Neuronal stem cell (in vitro differentiated cells): ENCODE results near the gene SRSF4. TPM values are rescaled to one million over a fixed set of nuclear protein-coding genes. Genes with fewer than 3 reads are reported as not detected.

Experiments
- DNase-seq: peaks from one replicate; pipeline ENCODE4 v3.0.0-alpha.2; 2013; ENCODE audit warnings: low spot score
- H2AFZ ChIP-seq: one replicate; pipeline ENCODE4 v1.6.1; 2013; ENCODE audit warnings: mild to moderate bottlenecking, low read length, inconsistent platforms
- H2AK5ac ChIP-seq: 2 replicates; pipeline ENCODE4 v1.6.1; 2013; ENCODE audit warnings: low read depth, mild to moderate bottlenecking, inconsistent platforms, low read length, moderate library complexity, mixed read lengths
- H2BK120ac ChIP-seq: 2 replicates; pipeline ENCODE4 v1.6.1; 2013; ENCODE audit warnings: low read depth, mild to moderate bottlenecking, inconsistent platforms, low read length, moderate library complexity, mixed read lengths
- H2BK12ac ChIP-seq: one replicate; pipeline ENCODE4 v1.6.1; 2013; ENCODE audit warnings: low read length, inconsistent platforms
- H2BK15ac ChIP-seq: 2 replicates; pipeline ENCODE4 v1.6.1; 2013; ENCODE audit warnings: mild to moderate bottlenecking, low read length, inconsistent platforms, mixed read lengths
- H2BK5ac ChIP-seq: one replicate; pipeline ENCODE4 v1.6.1; 2013; ENCODE audit warnings: inconsistent platforms, mild to moderate bottlenecking, low read length, moderate library complexity
- H3K14ac ChIP-seq: one replicate; pipeline ENCODE4 v1.6.1; 2013; ENCODE audit warnings: low read length, inconsistent platforms
- H3K18ac ChIP-seq: 2 replicates; pipeline ENCODE4 v1.6.1; 2013; ENCODE audit warnings: low read length, inconsistent platforms
- H3K23ac ChIP-seq: 2 replicates; pipeline ENCODE4 v1.6.1; 2013; ENCODE audit warnings: low read depth, mild to moderate bottlenecking, mixed read lengths, low read length, inconsistent platforms; ENCODE audit not compliant: poor library complexity
- H3K27ac ChIP-seq: replicated peaks from 3 replicates; pipeline ENCODE4 v1.5.1; 2013; ENCODE audit warnings: low read length, inconsistent platforms
- H3K27me3 ChIP-seq, 3 experiments: 2 replicates each; pipeline ENCODE4 v1.6.1; 2013; ENCODE audit warnings: low read length in 3 of 3, mild to moderate bottlenecking in 2 of 3, inconsistent platforms in 1 of 3, low read depth in 1 of 3, mixed read lengths in 1 of 3, moderate library complexity in 1 of 3; ENCODE audit not compliant: control insufficient read depth in 3 of 3, insufficient read depth in 3 of 3
- H3K36me3 ChIP-seq, 2 donors: replicated peaks in 1 of 2; 2 replicates each; pipeline ENCODE4 v1.6.1; 2013; ENCODE audit warnings: low read length in 2 of 2; ENCODE audit not compliant: control insufficient read depth in 2 of 2, insufficient read depth in 2 of 2
- H3K4ac ChIP-seq: 2 replicates; pipeline ENCODE4 v1.6.1; 2013; ENCODE audit warnings: inconsistent platforms, mild to moderate bottlenecking, low read length, moderate library complexity
- H3K4me1 ChIP-seq, 2 donors: 1 replicate in 1 of 2; 2 replicates in 1 of 2; pipeline ENCODE4 v1.6.1; 2013; ENCODE audit warnings: low read length in 2 of 2, low read depth in 1 of 2; ENCODE audit not compliant: control insufficient read depth in 2 of 2, insufficient read depth in 1 of 2
- H3K4me2 ChIP-seq: one replicate; pipeline ENCODE4 v1.6.1; 2013; ENCODE audit warnings: mild to moderate bottlenecking, low read length, inconsistent platforms; ENCODE audit not compliant: insufficient read depth, poor library complexity, severe bottlenecking
- H3K4me3 ChIP-seq, 2 donors: 2 replicates each; pipeline ENCODE4 v1.5.1; 2013; ENCODE audit warnings: low read length in 2 of 2, mild to moderate bottlenecking in 2 of 2, inconsistent platforms in 1 of 2, moderate library complexity in 1 of 2
- H3K79me1 ChIP-seq: one replicate; pipeline ENCODE4 v1.6.1; 2013; ENCODE audit warnings: low read depth, mild to moderate bottlenecking, inconsistent platforms, low read length, moderate library complexity
- H3K9ac ChIP-seq: one replicate; pipeline ENCODE4 v1.6.1; 2013; ENCODE audit warnings: mild to moderate bottlenecking, low read depth, low read length, inconsistent platforms; ENCODE audit not compliant: poor library complexity
- H3K9me3 ChIP-seq, 2 donors: replicated peaks in 1 of 2; 2 replicates each; pipeline versions ENCODE3 to v1.6.1; 2013; ENCODE audit warnings: low read length in 2 of 2, mild to moderate bottlenecking in 2 of 2, inconsistent platforms in 1 of 2, low read depth in 1 of 2, mixed read lengths in 1 of 2, moderate library complexity in 1 of 2; ENCODE audit not compliant: control insufficient read depth in 2 of 2, insufficient read depth in 1 of 2
- H4K8ac ChIP-seq: one replicate; pipeline ENCODE4 v1.6.1; 2013; ENCODE audit warnings: low read depth, mild to moderate bottlenecking, inconsistent platforms, low read length, moderate library complexity
- H4K91ac ChIP-seq: one replicate; pipeline ENCODE4 v1.6.1; 2013; ENCODE audit warnings: low read length, low read depth, mild to moderate bottlenecking, inconsistent platforms; ENCODE audit not compliant: poor library complexity
- WGBS, 2 donors: extraction: QIAGEN DNeasy Blood & Tissue Kit; methylation state at CpG; one replicate each; pipeline ENCODE4 v1.1.7; 2013; ENCODE audit warnings: missing lambda C conversion rate in 2 of 2, mixed read lengths in 1 of 2; ENCODE audit not compliant: insufficient read length in 2 of 2, insufficient replicate concordance in 1 of 2; ENCODE audit errors: extremely low coverage in 2 of 2; 5-methylcytosine and 5-hydroxymethylcytosine counted together
- polyA plus RNA-seq, 2 experiments: library from polyadenylated mRNA; stranded (reverse); fragments of 200-250 nt; gene quantifications; one replicate each; pipeline ENCODE4 v1.2.3, GENCODE V29; 2013

The SRSF4 gene
- polyA plus RNA-seq (2013, experiment 1 of 2): 111 TPM
- 113 TPM for polyA plus RNA-seq (2013, experiment 2 of 2)

- DNase-seq: peak; percentile 96
- Histone ChIP-seq H2BK15ac (peak within 1 kb of the TSS; percentile 32), H3K14ac (peak within 1 kb of the TSS; percentile 97), H3K9me3 (peaks cover 0 to 13% of the 10 kb centered on the region in 2 donors), H3K27ac (peak within 1 kb of the TSS; percentile 98), H4K91ac (no peak within 1 kb of the TSS), H2AK5ac (peak within 1 kb of the TSS; percentile 96), H3K27me3 (no peaks in the 10 kb centered on the region), H2BK12ac (no peak within 1 kb of the TSS), H4K8ac (peak within 1 kb of the TSS; percentile 94), H3K18ac (peak within 1 kb of the TSS; percentile 100), H3K4me2 (peak within 1 kb of the TSS; percentile 55), H2BK120ac (peak within 1 kb of the TSS; percentile 73), H3K23ac (peak within 1 kb of the TSS; percentile 99), H2BK5ac (peak within 1 kb of the TSS; percentile 98), H2AFZ (peak within 1 kb of the TSS; percentile 96), H3K36me3 (peaks cover 7 to 37% of the 10 kb centered on the region in 2 donors), H3K79me1 (peaks cover 2% of the 10 kb centered on the region), H3K4me1 (peaks cover 4 to 11% of the 10 kb centered on the region in 2 donors), H3K9ac (peak within 1 kb of the TSS; percentile 99), H3K4me3 (peak within 1 kb of the TSS; percentile 91 to 99), H3K4ac (peak within 1 kb of the TSS; percentile 58)
- no CpG with 5 or more reads among the region's 100 CpGs for WGBS, 2 donors
Observed at GRCh38 chr1:29181413-29182225, at the start of gene SRSF4. Gene SRSF4 (minus strand): TSS chr1:29181900. CDS start chr1:29181752, 148 bp downstream.

DNA sequence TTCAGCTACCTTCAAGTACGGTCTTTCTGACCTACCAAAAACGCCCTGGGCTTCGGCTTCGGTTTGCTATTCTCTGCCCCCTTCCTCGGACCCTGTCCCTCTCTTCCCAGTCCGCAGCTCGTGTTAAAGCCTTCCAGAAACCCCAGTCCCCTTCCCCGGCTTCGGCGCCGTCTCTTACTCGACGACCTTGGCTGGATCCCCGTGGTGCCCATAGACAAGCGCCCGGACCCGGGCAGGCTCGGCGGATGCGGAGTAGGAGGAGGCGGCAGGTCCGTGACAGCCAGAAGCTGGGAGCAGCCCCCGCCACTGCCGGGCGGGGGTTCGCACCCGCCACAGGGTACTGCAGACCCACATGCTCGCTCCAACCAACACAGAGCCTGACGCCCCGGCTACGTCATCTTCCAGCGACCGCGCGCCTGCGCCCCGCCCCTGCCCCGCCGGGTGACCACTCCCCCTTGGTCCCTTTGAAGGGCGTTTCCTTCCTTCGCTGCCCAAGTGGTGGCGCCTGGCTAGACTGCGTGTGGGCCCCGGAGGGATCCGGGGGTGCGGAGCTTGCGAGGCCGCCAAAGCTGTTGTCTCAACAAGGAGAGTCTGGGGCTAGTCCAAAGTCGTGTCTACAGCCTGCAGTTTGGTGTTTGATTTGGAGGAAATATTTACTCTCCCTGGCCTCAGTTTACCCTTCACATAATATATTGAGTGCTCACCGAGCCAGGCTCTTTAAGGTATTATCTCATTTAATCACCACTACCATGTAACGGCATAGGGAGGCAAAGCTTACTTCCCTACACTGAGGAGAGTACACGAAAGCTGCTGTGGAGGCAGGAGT lies 49.1 kb upstream of the SRSF4 start, which contains the start of gene MECR:
Gene MECR (minus strand): TSS at position 382 of the 826 bp plus-strand sequence. CDS start 28 bp downstream, at position 354.
- Histone ChIP-seq H3K4me3 (peak within 1 kb of the TSS; percentile 76 to 94), H3K4me2 (peak within 1 kb of the TSS; percentile 90), H2BK15ac (no peak within 1 kb of the TSS), H3K18ac (peak within 1 kb of the TSS; percentile 33), H3K23ac (peak within 1 kb of the TSS; percentile 53), H2BK12ac (no peak within 1 kb of the TSS), H3K4me1 (peaks cover 3 to 4% of the 10 kb centered on the region in 2 donors), H2BK120ac (no peak within 1 kb of the TSS), H3K14ac (no peak within 1 kb of the TSS), H3K9me3 (no peaks in the 10 kb centered on the region), H2BK5ac (no peak within 1 kb of the TSS), H3K9ac (no peak within 1 kb of the TSS), H4K8ac (no peak within 1 kb of the TSS), H4K91ac (no peak within 1 kb of the TSS), H3K27me3 (peaks cover 0 to 28% (median 4%) of the 10 kb centered on the region in 3 experiments), H2AK5ac (no peak within 1 kb of the TSS), H3K27ac (no peak within 1 kb of the TSS), H3K4ac (no peak within 1 kb of the TSS), H3K36me3 (no peaks in the 10 kb centered on the region), H2AFZ (peak within 1 kb of the TSS; percentile 95), H3K79me1 (peaks cover 4% of the 10 kb centered on the region)
- WGBS, 2 donors: no CpG with 5 or more reads among the region's 52 CpGs
- peak; percentile 90 for DNase-seq

DNA sequence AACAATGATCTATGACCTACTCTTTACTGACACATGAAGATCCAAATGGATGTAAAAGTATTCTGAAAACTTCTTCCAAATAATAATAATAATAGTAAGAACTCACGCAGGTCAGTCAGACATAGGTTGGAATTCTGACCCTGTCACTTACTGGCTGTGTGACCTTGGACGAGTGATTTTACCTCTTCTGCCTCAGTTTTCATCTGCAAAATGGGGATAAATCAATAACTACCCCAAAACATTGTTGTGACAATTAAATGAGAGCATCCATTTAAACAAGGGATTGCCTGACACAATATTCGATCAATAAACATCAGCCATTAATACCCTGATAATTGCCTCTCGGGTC lies 48.5 kb upstream of the SRSF4 start:
- Histone ChIP-seq H3K23ac (no peak overlapping the region), H3K9ac (no peak overlapping the region), H3K18ac (no peak overlapping the region), H3K4me1 (peaks cover 3 to 4% of the 10 kb centered on the region in 2 donors), H2BK120ac (no peak overlapping the region), H4K91ac (no peak overlapping the region), H3K4me3 (peak overlapping the region; percentile 76 to 94), H2AK5ac (no peak overlapping the region), H3K4me2 (peak overlapping the region; percentile 90), H3K36me3 (no peaks in the 10 kb centered on the region), H3K27ac (no peak overlapping the region), H3K79me1 (peaks cover 4% of the 10 kb centered on the region), H4K8ac (no peak overlapping the region), H3K9me3 (no peaks in the 10 kb centered on the region), H2AFZ (peak overlapping the region; percentile 95), H2BK5ac (no peak overlapping the region), H2BK15ac (no peak overlapping the region), H3K4ac (no peak overlapping the region), H3K27me3 (peaks cover 0 to 23% (median 4%) of the 10 kb centered on the region in 3 experiments), H3K14ac (no peak overlapping the region), H2BK12ac (no peak overlapping the region)
- DNase-seq: no peak
- WGBS, 2 donors: no CpG with 5 or more reads among the region's 4 CpGs
